Glutamatergic neuron (in vitro differentiated cells): ENCODE data around the gene ELF1. TPM values are rescaled to one million over a fixed set of nuclear protein-coding genes. Genes with fewer than 3 reads are reported as not detected.

ENCODE experiments used
- DNase-seq: peaks from one replicate; pipeline ENCODE4 v3.0.0; 2022
- H3K27ac Mint-ChIP-seq: one replicate; pipeline ENCODE4 v1.8.0; 2020; ENCODE audit warnings: mild to moderate bottlenecking, mixed read lengths, inconsistent platforms; ENCODE audit not compliant: unreplicated experiment
- H3K27me3 Mint-ChIP-seq: one replicate; pipeline ENCODE4 v1.8.0; 2020; ENCODE audit warnings: mild to moderate bottlenecking, moderate library complexity, mixed read lengths, inconsistent platforms; ENCODE audit not compliant: unreplicated experiment
- H3K36me3 Mint-ChIP-seq: one replicate; pipeline ENCODE4 v1.8.0; 2020; ENCODE audit warnings: mild to moderate bottlenecking, mixed read lengths, inconsistent platforms; ENCODE audit not compliant: unreplicated experiment
- H3K4me1 Mint-ChIP-seq: one replicate; pipeline ENCODE4 v1.8.0; 2020; ENCODE audit warnings: mild to moderate bottlenecking, low read depth, mixed read lengths, inconsistent platforms; ENCODE audit not compliant: unreplicated experiment
- H3K4me3 Mint-ChIP-seq: one replicate; pipeline ENCODE4 v1.8.0; 2020; ENCODE audit warnings: mild to moderate bottlenecking, mixed read lengths, inconsistent platforms; ENCODE audit not compliant: unreplicated experiment
- H3K9me3 Mint-ChIP-seq: one replicate; pipeline ENCODE4 v1.8.0; 2020; ENCODE audit warnings: mild to moderate bottlenecking, moderate library complexity, mixed read lengths, inconsistent platforms; ENCODE audit not compliant: unreplicated experiment
- CTCF ChIP-seq: fragments of 200-600 bp; sonication (generic); IDR thresholded peaks from one replicate; pipeline ENCODE4 v1.5.0; 2021; ENCODE audit not compliant: partially characterized antibody, unreplicated experiment
- total RNA-seq: library from RNA; stranded (reverse); fragmentation: NEBNext Ultra II Directional; extraction: Animal tissue kit (Norgen Biotek cat#: 25700); gene quantifications from one replicate; pipeline ENCODE4 v1.2.1, GENCODE V29; 2021; ENCODE audit not compliant: unreplicated experiment

ELF1 gene
- total RNA-seq, 1 donor from 2014 or later = 9.8 TPM

GRCh38 chr13:40958655-40959054 lies 60.5 kb downstream of the ELF1 start:
- Mint-ChIP-seq H3K27me3 (peaks cover 3% of the 10 kb centered on the region), H3K4me1 (no peaks in the 10 kb centered on the region), H3K9me3 (no peaks in the 10 kb centered on the region), H3K4me3 (no peak overlapping the region), H3K27ac (no peak overlapping the region), H3K36me3 (peaks cover 14% of the 10 kb centered on the region)
- TF ChIP-seq CTCF = no peak
- DNase-seq = no peak

GRCh38 chr13:40946485-40946884 lies 72.6 kb downstream of the ELF1 start:
- no peak for DNase-seq
- H3K27ac Mint-ChIP-seq = no peak overlapping the region
- H3K36me3 Mint-ChIP-seq = no peaks in the 10 kb centered on the region
- no peaks in the 10 kb centered on the region for H3K9me3 Mint-ChIP-seq
- no peak overlapping the region for H3K4me3 Mint-ChIP-seq
- H3K27me3 Mint-ChIP-seq = no peaks in the 10 kb centered on the region
- TF ChIP-seq CTCF = no peak
- no peaks in the 10 kb centered on the region for H3K4me1 Mint-ChIP-seq

GRCh38 chr13:40943073-40943472 lies 76.0 kb downstream of the ELF1 start:
- Mint-ChIP-seq H3K9me3 (no peaks in the 10 kb centered on the region), H3K36me3 (no peaks in the 10 kb centered on the region), H3K27ac (no peak overlapping the region), H3K4me3 (no peak overlapping the region), H3K27me3 (no peaks in the 10 kb centered on the region), H3K4me1 (no peaks in the 10 kb centered on the region)
- TF ChIP-seq CTCF = no peak
- no peak for DNase-seq

GRCh38 chr13:40941581-40941980 lies 77.5 kb downstream of the ELF1 start:
- Mint-ChIP-seq H3K4me1 (no peaks in the 10 kb centered on the region), H3K36me3 (no peaks in the 10 kb centered on the region)

GRCh38 chr13:40940841-40941240 lies 78.3 kb downstream of the ELF1 start:
- Mint-ChIP-seq H3K27ac (no peak overlapping the region), H3K4me3 (no peak overlapping the region), H3K36me3 (no peaks in the 10 kb centered on the region), H3K4me1 (no peaks in the 10 kb centered on the region), H3K9me3 (peaks cover 2% of the 10 kb centered on the region), H3K27me3 (no peaks in the 10 kb centered on the region)
- DNase-seq = no peak
- no peak for TF ChIP-seq CTCF

More at GRCh38 chr13:40941581-40941980, 77.5 kb downstream of the ELF1 start:
- Mint-ChIP-seq H3K4me3 (no peak overlapping the region), H3K27ac (no peak overlapping the region), H3K9me3 (peaks cover 2% of the 10 kb centered on the region), H3K27me3 (no peaks in the 10 kb centered on the region)
- TF ChIP-seq CTCF = no peak
- no peak for DNase-seq
